H1 (cell line): ENCODE data around the gene ZNFX1. TPM values are rescaled to one million over a fixed set of nuclear protein-coding genes. Genes with fewer than 3 reads are reported as not detected.

Experiments
- CTCF ChIA-PET: fragments of 300-600 bp; sonication (Branson Sonifier 250); formaldehyde crosslinking; loops from one replicate; lab custom pipeline; 2021; ENCODE audit not compliant: partially characterized antibody; lab: Charles Lee
- POLR2A ChIA-PET: fragments of 300-600 bp; sonication (Branson Sonifier 250); formaldehyde crosslinking; loops from one replicate; lab custom pipeline; 2021; ENCODE audit warnings: inconsistent platforms; ENCODE audit not compliant: partially characterized antibody; lab: Charles Lee
- DNase-seq, 2 experiments: peaks; one replicate each; pipeline versions ENCODE4 v3.0.0 to v3.0.0-alpha.2; 2010 to 2022; ENCODE audit warnings: low spot score in 2 of 2, low read depth in 1 of 2, mixed read lengths in 1 of 2
- FAIRE-seq: peaks from 2 replicates; lab custom pipeline; 2011; peaks lifted over from hg19 to GRCh38; lab: Jason Lieb, UNC
- H2AFZ ChIP-seq: 2 replicates; pipeline ENCODE4 v1.8.1; 2012; ENCODE audit warnings: low read length, inconsistent platforms
- H2AK5ac ChIP-seq: 2 replicates; pipeline ENCODE4 v1.6.1; 2013; ENCODE audit warnings: low read depth, low read length
- H2BK120ac ChIP-seq: replicated peaks from 2 replicates; pipeline ENCODE3; 2013; ENCODE audit warnings: low read depth, low read length, inconsistent platforms
- H2BK12ac ChIP-seq: 2 replicates; pipeline ENCODE4 v1.6.1; 2013; ENCODE audit warnings: low read depth, low read length
- H2BK15ac ChIP-seq: 2 replicates; pipeline ENCODE4 v1.6.1; 2013; ENCODE audit warnings: low read length
- H2BK20ac ChIP-seq: 2 replicates; pipeline ENCODE4 v1.6.1; 2013; ENCODE audit warnings: low read length
- H2BK5ac ChIP-seq: 2 replicates; pipeline ENCODE4 v1.6.1; 2013; ENCODE audit warnings: low read depth, low read length
- H3K14ac ChIP-seq: 2 replicates; pipeline ENCODE4 v1.6.1; 2013; ENCODE audit warnings: inconsistent platforms; ENCODE audit not compliant: insufficient read length
- H3K18ac ChIP-seq: 2 replicates; pipeline ENCODE4 v1.6.1; 2013; ENCODE audit warnings: low read length; ENCODE audit errors: extremely low read depth
- H3K23ac ChIP-seq: 2 replicates; pipeline ENCODE4 v1.6.1; 2013; ENCODE audit warnings: inconsistent platforms; ENCODE audit not compliant: insufficient read length
- H3K23me2 ChIP-seq: 2 replicates; pipeline ENCODE4 v1.6.1; 2013; ENCODE audit warnings: low read depth, low read length
- H3K27ac ChIP-seq: 2 replicates; pipeline ENCODE4 v1.6.1; 2011; ENCODE audit warnings: low read depth, low read length, inconsistent platforms
- H3K27me3 ChIP-seq, 4 experiments: replicated peaks in 1 of 4; 1 replicate in 1 of 4; 2 replicates in 3 of 4; pipeline versions ENCODE4 v1.6.1 to v1.8.1; 2011 to 2013; ENCODE audit warnings: low read length in 3 of 4, mild to moderate bottlenecking in 3 of 4, inconsistent platforms in 2 of 4, mixed read lengths in 2 of 4, moderate library complexity in 1 of 4; ENCODE audit not compliant: control insufficient read depth in 3 of 4, insufficient read depth in 3 of 4; ENCODE audit errors: extremely low read depth in 1 of 4
- H3K36me3 ChIP-seq, 4 experiments: 2 replicates each; pipeline versions ENCODE4 v1.6.1 to v1.8.1; 2011 to 2013; ENCODE audit warnings: mild to moderate bottlenecking in 4 of 4, low read length in 3 of 4, moderate library complexity in 2 of 4, control low read depth in 1 of 4, inconsistent platforms in 1 of 4; ENCODE audit not compliant: insufficient read depth in 4 of 4, control insufficient read depth in 2 of 4
- H3K4ac ChIP-seq: replicated peaks from 2 replicates; pipeline ENCODE3; 2013; ENCODE audit warnings: low read length, low read depth, mixed read lengths, inconsistent platforms; ENCODE audit not compliant: insufficient read length
- H3K4me1 ChIP-seq, 4 experiments: replicated peaks in 1 of 4; 1 replicate in 1 of 4; 2 replicates in 3 of 4; pipeline versions ENCODE4 v1.6.1 to v1.8.1; 2011 to 2013; ENCODE audit warnings: low read length in 3 of 4, inconsistent platforms in 2 of 4, mixed read lengths in 1 of 4; ENCODE audit not compliant: insufficient read depth in 4 of 4, control insufficient read depth in 3 of 4
- H3K4me2 ChIP-seq, 2 experiments: 2 replicates each; pipeline versions ENCODE4 v1.6.1 to v1.8.1; 2011 to 2013; ENCODE audit warnings: low read depth in 2 of 2, low read length in 2 of 2, control low read depth in 1 of 2, inconsistent platforms in 1 of 2, mild to moderate bottlenecking in 1 of 2; ENCODE audit not compliant: insufficient read depth in 1 of 2
- H3K4me3 ChIP-seq, 4 experiments: fragments of 200-600, 300-600 bp in 1 of 4; sonication (generic), shearing (Covaris generic), sonication (Bioruptor Twin) in 1 of 4; 2 replicates each; pipeline versions ENCODE4 v1.5.1 to v1.8.1; 2011 to 2016; ENCODE audit warnings: low read length in 4 of 4, low read depth in 3 of 4, control low read depth in 2 of 4, inconsistent platforms in 2 of 4, mild to moderate bottlenecking in 2 of 4, mixed read lengths in 1 of 4, moderate library complexity in 1 of 4; ENCODE audit not compliant: insufficient read depth in 2 of 4; ENCODE audit errors: extremely low read depth in 1 of 4
- H3K56ac ChIP-seq: replicated peaks from 2 replicates; pipeline ENCODE3; 2013; ENCODE audit warnings: low read depth, mild to moderate bottlenecking, mixed read lengths, low read length, inconsistent platforms; ENCODE audit not compliant: insufficient read length
- H3K79me1 ChIP-seq: 2 replicates; pipeline ENCODE4 v1.6.1; 2013; ENCODE audit warnings: low read depth, low read length, control low read depth
- H3K79me2 ChIP-seq, 2 experiments: 2 replicates each; pipeline versions ENCODE4 v1.6.1 to v1.8.1; 2012 to 2013; ENCODE audit warnings: low read length in 2 of 2, mild to moderate bottlenecking in 2 of 2, inconsistent platforms in 1 of 2; ENCODE audit not compliant: insufficient read depth in 2 of 2, control insufficient read depth in 1 of 2
- H3K9ac ChIP-seq, 4 experiments: replicated peaks in 1 of 4; 1 replicate in 1 of 4; 2 replicates in 3 of 4; pipeline versions ENCODE4 v1.6.1 to v1.8.1; 2011 to 2013; ENCODE audit warnings: low read depth in 3 of 4, low read length in 3 of 4, control low read depth in 2 of 4, mild to moderate bottlenecking in 2 of 4, moderate library complexity in 2 of 4, inconsistent platforms in 1 of 4; ENCODE audit errors: extremely low read depth in 1 of 4
- H3K9me3 ChIP-seq, 2 experiments: 2 replicates each; pipeline versions ENCODE4 v1.6.1 to v1.8.1; 2012 to 2013; ENCODE audit warnings: mild to moderate bottlenecking in 2 of 2, moderate library complexity in 2 of 2, control low read depth in 1 of 2, inconsistent platforms in 1 of 2, low read depth in 1 of 2, low read length in 1 of 2, mixed read lengths in 1 of 2; ENCODE audit not compliant: insufficient read depth in 2 of 2
- H4K20me1 ChIP-seq, 2 experiments: replicated peaks in 1 of 2; 2 replicates each; pipeline versions ENCODE3 to v1.8.1; 2011 to 2013; ENCODE audit warnings: inconsistent platforms in 2 of 2, low read length in 2 of 2, mild to moderate bottlenecking in 1 of 2; ENCODE audit not compliant: insufficient read depth in 2 of 2, control insufficient read depth in 1 of 2
- H4K5ac ChIP-seq: 2 replicates; pipeline ENCODE4 v1.6.1; 2013; ENCODE audit warnings: low read length, low read depth, mixed read lengths, inconsistent platforms; ENCODE audit not compliant: insufficient read length
- H4K8ac ChIP-seq: 2 replicates; pipeline ENCODE4 v1.8.0; 2013; ENCODE audit warnings: mild to moderate bottlenecking, moderate library complexity, low read length, inconsistent platforms; ENCODE audit not compliant: insufficient read depth; ENCODE audit errors: extremely low read depth
- H4K91ac ChIP-seq: replicated peaks from 2 replicates; pipeline ENCODE3; 2013; ENCODE audit warnings: low read length, mixed read lengths, inconsistent platforms; ENCODE audit not compliant: insufficient read length
- BRCA1 ChIP-seq: IDR thresholded peaks from 2 replicates; pipeline ENCODE4 v1.6.1; 2012; ENCODE audit warnings: low read depth, low read length, improper control_type of control experiment
- CHD2 ChIP-seq: IDR thresholded peaks from 2 replicates; pipeline ENCODE4 v1.6.1; 2012; ENCODE audit warnings: low read length, improper control_type of control experiment
- HDAC6 ChIP-seq: IDR thresholded peaks from one replicate; pipeline ENCODE4 v1.7.1; 2012; ENCODE audit warnings: low read depth, mild to moderate bottlenecking, inconsistent platforms, low read length, moderate library complexity
- KDM1A ChIP-seq: fragments of 200-600, 300-600 bp; sonication (generic); IDR thresholded peaks from 2 replicates; pipeline ENCODE4 v1.7.1; 2016; ENCODE audit warnings: mild to moderate bottlenecking, low read length, borderline replicate concordance
- KDM4A ChIP-seq: IDR thresholded peaks from one replicate; pipeline ENCODE4 v1.7.1; 2012; ENCODE audit warnings: low read depth, mild to moderate bottlenecking, moderate library complexity, low read length, inconsistent platforms; ENCODE audit not compliant: severe bottlenecking
- SIX5 ChIP-seq: IDR thresholded peaks from 2 replicates; pipeline ENCODE4 v1.6.1; 2011; ENCODE audit warnings: mild to moderate bottlenecking, low read depth, low read length
- WGBS, 2 experiments: shearing (Covaris generic) in 1 of 2; methylation state at CpG; one replicate each; pipeline versions ENCODE4 v1.1.6 to v1.1.7; 2013 to 2015; ENCODE audit warnings: low lambda C conversion rate in 2 of 2, mixed read lengths in 2 of 2, inconsistent platforms in 1 of 2, low coverage in 1 of 2, missing lambda C conversion rate in 1 of 2; ENCODE audit not compliant: insufficient replicate concordance in 2 of 2, insufficient coverage in 1 of 2, insufficient read length in 1 of 2; ENCODE audit errors: extremely low coverage in 1 of 2, missing lambda C conversion rate in 1 of 2; 5-methylcytosine and 5-hydroxymethylcytosine counted together
- polyA plus RNA-seq, 7 experiments: library from polyadenylated mRNA; depleted of rRNA in 3 of 7; stranded (reverse) in 5 of 7; unstranded in 2 of 7; fragments of >200 nt in 5 of 7; fragments of 200-250 nt in 2 of 7; gene quantifications; 1 replicate in 5 of 7; 2 replicates in 1 of 7; 4 replicates in 1 of 7; pipeline versions ENCODE4 v1.2.1 to v1.2.3, GENCODE V29; 2011 to 2013; ENCODE audit warnings: missing spikeins in 2 of 7, mixed read lengths in 2 of 7
- total RNA-seq: library from RNA; stranded (reverse); fragmentation: NEBNext Ultra II Directional; extraction: Animal tissue kit (Norgen Biotek cat#: 25700); gene quantifications from 2 replicates; pipeline ENCODE4 v1.2.1, GENCODE V29; 2021

The ZNFX1 gene
- total and polyA plus RNA-seq, 2 of the 8 experiments (the other 6 are each of a cell fraction or from before 2014, with no cell fraction given): 3.1 to 11.3 TPM

DNA sequence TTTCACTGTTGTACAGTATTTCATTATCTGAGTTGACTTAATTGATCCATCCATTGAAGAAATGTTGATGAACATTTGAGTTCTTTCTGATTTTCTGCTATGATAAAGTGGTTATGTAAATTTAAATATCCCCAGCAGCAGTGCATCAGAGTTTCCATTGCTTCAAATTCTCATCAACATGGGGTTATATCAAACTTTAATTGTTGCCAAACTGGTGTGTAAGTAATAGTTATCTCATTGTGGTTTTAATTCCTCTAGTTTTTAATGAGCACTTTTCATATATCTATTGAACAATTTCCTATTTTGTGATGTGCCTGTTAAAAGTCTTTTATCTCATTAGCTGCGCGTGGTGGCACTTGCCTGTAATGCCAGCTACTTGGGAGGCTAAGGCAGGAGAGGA is 18.1 kb downstream of the ZNFX1 start:
- Histone ChIP-seq H3K14ac (no peak overlapping the region), H3K27ac (no peak overlapping the region), H3K79me1 (no peaks in the 10 kb centered on the region), H3K18ac (no peak overlapping the region), H4K91ac (no peak overlapping the region), H2BK15ac (no peak overlapping the region), H3K4me1 (no peaks in the 10 kb centered on the region), H4K20me1 (peaks cover 0 to 5% of the 10 kb centered on the region in 2 experiments), H3K4me2 (no peak overlapping the region), H3K56ac (no peak overlapping the region), H3K36me3 (peaks cover 26 to 67% (median 54%) of the 10 kb centered on the region in 4 experiments), H3K9ac (no peak overlapping the region), H2AFZ (no peak overlapping the region), H3K27me3 (no peaks in the 10 kb centered on the region), H2BK20ac (no peak overlapping the region), H3K23me2 (no peaks in the 10 kb centered on the region), H3K79me2 (no peaks in the 10 kb centered on the region), H4K5ac (no peak overlapping the region), H3K9me3 (no peaks in the 10 kb centered on the region), H4K8ac (no peak overlapping the region), H2BK12ac (no peak overlapping the region), H2BK120ac (no peak overlapping the region), H3K4me3 (no peak overlapping the region), H3K4ac (no peak overlapping the region), H2BK5ac (no peak overlapping the region), H2AK5ac (no peak overlapping the region), H3K23ac (no peak overlapping the region)
- FAIRE-seq (no peak), DNase-seq (no peak)
- CTCF ChIA-PET: interaction anchor here (1.1 to 1.3 kb wide), 4 partner anchors 10 to 282 kb away, joined by 3 to 5 read pairs (median 4); no protein-coding TSS in a partner anchor
- no peak for TF ChIP-seq HDAC6
- TF ChIP-seq KDM1A: no peak
- no peak for TF ChIP-seq BRCA1
- no peak for TF ChIP-seq CHD2
- no peak for TF ChIP-seq KDM4A
- no peak for TF ChIP-seq SIX5
- POLR2A ChIA-PET: interaction anchor here (1.5 kb wide), 1 partner anchor 14 kb away, joined by 6 read pairs; no protein-coding TSS in a partner anchor
- 89% methylated on average over 2 of the region's 2 CpGs; no CpG with 5 or more reads in 1 of the 2 experiments for WGBS, 2 experiments
